Gastrocnemius medialis (tissue), 4 donors: ENCODE data around the gene RPL13A. TPM values are rescaled to one million over a fixed set of nuclear protein-coding genes. Genes with fewer than 3 reads are reported as not detected.
A peak's percentile ranks its signal among the peaks of the same experiment; 100 is the strongest.

Experiments
- ATAC-seq, 2 donors: fragments of 150-250 bp; one replicate each; pipeline ENCODE4 v1.9.1; 2016
- DNase-seq, 2 donors: peaks; one replicate each; pipeline ENCODE4 v3.0.0-alpha.2; 2019
- H3K27ac ChIP-seq, 4 donors: fragments of 200-600 bp; sonication (generic); 1 replicate in 1 of 4; 2 replicates in 3 of 4; pipeline ENCODE4 v1.5.1; 2016 to 2018; ENCODE audit warnings: mild to moderate bottlenecking in 2 of 4, moderate library complexity in 1 of 4
- H3K27me3 ChIP-seq, 3 donors: fragments of 200-600 bp; sonication (generic) in 2 of 3; 1 replicate in 1 of 3; 2 replicates in 2 of 3; pipeline versions ENCODE4 v1.5.1 to v1.6.0; 2016 to 2019; ENCODE audit warnings: mild to moderate bottlenecking in 1 of 3, moderate library complexity in 1 of 3
- H3K36me3 ChIP-seq, 2 donors: fragments of 200-600 bp; sonication (generic) in 1 of 2; one replicate each; pipeline ENCODE4 v1.5.1; 2017 to 2018
- H3K4me1 ChIP-seq, 2 donors: fragments of 200-600 bp; sonication (generic) in 1 of 2; one replicate each; pipeline ENCODE4 v1.5.1; 2016 to 2017; ENCODE audit warnings: mild to moderate bottlenecking in 2 of 2
- H3K4me3 ChIP-seq, 4 donors: fragments of 200-600 bp; sonication (generic) in 3 of 4; 1 replicate in 1 of 4; 2 replicates in 3 of 4; pipeline ENCODE4 v1.5.1; 2016 to 2019; ENCODE audit warnings: mild to moderate bottlenecking in 2 of 4
- H3K9me3 ChIP-seq, 3 donors: fragments of 200-600 bp; sonication (generic) in 2 of 3; 1 replicate in 1 of 3; 2 replicates in 2 of 3; pipeline ENCODE4 v1.5.1; 2016 to 2019
- POLR2A ChIP-seq, 2 donors: fragments of 450-650 bp; IDR thresholded peaks; one replicate each; pipeline ENCODE4 v1.6.1; 2017; ENCODE audit warnings: antibody characterized with exemption in 2 of 2, mild to moderate bottlenecking in 2 of 2, moderate library complexity in 2 of 2
- in situ Hi-C, 4 donors: fragments of 200-750 bp; cut with MboI; loops; one replicate each; pipeline versions ENCODE4 v1.15.0 to v1.8.0; 2017; ENCODE audit warnings: low sequenced_read_pairs in 4 of 4
- intact Hi-C: fragments of 100-400 bp; cut with DNase I; formaldehyde crosslinking; loops from one replicate; pipeline ENCODE4 v1.15.1; 2023; ENCODE audit warnings: low total_unique reads
- total RNA-seq, 4 donors: library from RNA; depleted of rRNA; stranded (reverse); fragments of >200 nt; gene quantifications; one replicate each; pipeline versions ENCODE4 v1.1.0 to v1.2.3, GENCODE V29; 2016
- TF ChIP-seq, protein P1 (sequence below), 5 experiments: fragments of 450-650 bp in 3 of 5; fragments of 200-600 bp in 2 of 5; sonication (generic) in 2 of 5; IDR thresholded peaks in 4 of 5; conservative IDR thresholded peaks in 1 of 5; 1 replicate in 4 of 5; 2 replicates in 1 of 5; pipeline ENCODE4 v1.5.1; 2016 to 2019; ENCODE audit warnings: antibody characterized with exemption in 5 of 5, mild to moderate bottlenecking in 3 of 5, moderate library complexity in 3 of 5

The RPL13A gene
- total RNA-seq, 4 donors from 2014 or later: 1,565 to 2,260 (median 1,899) TPM

DNA sequence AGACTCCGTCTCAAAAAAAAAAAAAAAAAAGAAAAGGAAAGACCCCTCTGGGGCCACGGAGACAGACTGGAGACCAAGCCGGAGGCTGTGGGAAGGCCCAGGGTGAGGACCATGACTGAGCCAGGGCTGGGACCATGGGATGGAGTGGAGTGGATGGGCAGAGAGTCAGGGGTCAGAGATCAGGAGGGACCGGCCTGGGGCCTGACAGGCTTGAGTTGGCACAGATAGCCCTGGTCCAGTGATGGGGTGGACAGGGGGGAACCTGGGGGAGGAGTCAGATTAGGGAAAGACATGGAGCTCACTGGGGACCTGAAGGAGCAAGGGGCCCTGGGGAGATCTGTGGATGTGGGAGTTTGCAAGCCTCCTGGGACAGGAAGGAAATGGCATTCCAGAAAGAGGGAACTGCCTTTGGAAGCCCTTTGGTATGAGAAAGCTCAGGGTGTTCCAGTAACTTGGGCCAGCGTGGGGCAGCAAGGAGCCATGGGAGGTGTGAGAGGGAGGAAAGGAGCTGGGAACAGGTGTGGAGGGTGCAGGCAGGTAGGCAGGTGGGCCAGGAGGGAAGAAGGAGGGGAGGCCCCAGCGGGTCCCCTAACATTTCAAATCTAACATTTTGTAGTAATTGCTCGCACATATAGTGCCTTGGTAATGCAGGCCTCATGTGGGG is 6.3 kb upstream of the RPL13A start:
- Histone ChIP-seq H3K36me3 (no peaks in the 10 kb centered on the region), H3K9me3 (no peaks in the 10 kb centered on the region), H3K4me3 (no peak overlapping the region), H3K4me1 (no peaks in the 10 kb centered on the region), H3K27ac (no peak overlapping the region), H3K27me3 (no peaks in the 10 kb centered on the region)
- no peak for ATAC-seq
- in situ Hi-C loops (no loop called here), intact Hi-C loops (no loop called here)
- DNase-seq: no peak
- TF ChIP-seq POLR2A (IDR thresholded peaks at IDR 0.05): no peak
- TF ChIP-seq, protein P1, sequence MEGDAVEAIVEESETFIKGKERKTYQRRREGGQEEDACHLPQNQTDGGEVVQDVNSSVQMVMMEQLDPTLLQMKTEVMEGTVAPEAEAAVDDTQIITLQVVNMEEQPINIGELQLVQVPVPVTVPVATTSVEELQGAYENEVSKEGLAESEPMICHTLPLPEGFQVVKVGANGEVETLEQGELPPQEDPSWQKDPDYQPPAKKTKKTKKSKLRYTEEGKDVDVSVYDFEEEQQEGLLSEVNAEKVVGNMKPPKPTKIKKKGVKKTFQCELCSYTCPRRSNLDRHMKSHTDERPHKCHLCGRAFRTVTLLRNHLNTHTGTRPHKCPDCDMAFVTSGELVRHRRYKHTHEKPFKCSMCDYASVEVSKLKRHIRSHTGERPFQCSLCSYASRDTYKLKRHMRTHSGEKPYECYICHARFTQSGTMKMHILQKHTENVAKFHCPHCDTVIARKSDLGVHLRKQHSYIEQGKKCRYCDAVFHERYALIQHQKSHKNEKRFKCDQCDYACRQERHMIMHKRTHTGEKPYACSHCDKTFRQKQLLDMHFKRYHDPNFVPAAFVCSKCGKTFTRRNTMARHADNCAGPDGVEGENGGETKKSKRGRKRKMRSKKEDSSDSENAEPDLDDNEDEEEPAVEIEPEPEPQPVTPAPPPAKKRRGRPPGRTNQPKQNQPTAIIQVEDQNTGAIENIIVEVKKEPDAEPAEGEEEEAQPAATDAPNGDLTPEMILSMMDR (IDR thresholded peaks at IDR 0.05 in 4 of 5, conservative IDR thresholded peaks at IDR 0.05 in 1 of 5): no peak

DNA sequence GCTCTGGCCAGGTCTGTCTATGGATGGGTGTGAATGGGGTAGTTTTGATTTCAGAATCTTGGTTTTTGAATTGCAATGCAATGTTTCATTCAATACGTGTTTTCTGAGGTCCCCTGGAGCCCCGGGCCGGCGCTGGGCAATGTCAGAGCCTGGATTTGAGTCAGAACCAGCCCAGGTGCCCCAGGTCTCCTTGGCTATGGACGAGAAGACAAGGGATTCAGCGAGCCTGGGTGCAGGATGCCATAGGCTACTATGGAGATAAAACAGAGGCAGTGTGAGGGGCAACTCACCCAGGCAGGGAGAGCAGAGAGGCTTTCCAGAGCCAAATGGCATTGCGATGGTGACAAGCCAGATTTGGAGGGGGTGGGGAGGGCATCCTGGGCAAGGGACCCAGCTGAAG is 1.2 kb upstream of the RPL13A start:
- intact Hi-C loops (no loop called here), in situ Hi-C loops (no loop called here)
- TF ChIP-seq POLR2A (IDR thresholded peaks at IDR 0.05): no peak
- TF ChIP-seq, protein P1 (IDR thresholded peaks at IDR 0.05 in 4 of 5, conservative IDR thresholded peaks at IDR 0.05 in 1 of 5): no peak
- H3K27me3 ChIP-seq: no peaks in the 10 kb centered on the region
- H3K9me3 ChIP-seq: no peaks in the 10 kb centered on the region
- peaks cover 21 to 29% of the 10 kb centered on the region in 2 donors for H3K4me1 ChIP-seq
- H3K27ac ChIP-seq: no peak overlapping the region
- DNase-seq (no peak), ATAC-seq (no peak)
- no peak overlapping the region for H3K4me3 ChIP-seq
- peaks cover 0 to 18% of the 10 kb centered on the region in 2 donors for H3K36me3 ChIP-seq

DNA sequence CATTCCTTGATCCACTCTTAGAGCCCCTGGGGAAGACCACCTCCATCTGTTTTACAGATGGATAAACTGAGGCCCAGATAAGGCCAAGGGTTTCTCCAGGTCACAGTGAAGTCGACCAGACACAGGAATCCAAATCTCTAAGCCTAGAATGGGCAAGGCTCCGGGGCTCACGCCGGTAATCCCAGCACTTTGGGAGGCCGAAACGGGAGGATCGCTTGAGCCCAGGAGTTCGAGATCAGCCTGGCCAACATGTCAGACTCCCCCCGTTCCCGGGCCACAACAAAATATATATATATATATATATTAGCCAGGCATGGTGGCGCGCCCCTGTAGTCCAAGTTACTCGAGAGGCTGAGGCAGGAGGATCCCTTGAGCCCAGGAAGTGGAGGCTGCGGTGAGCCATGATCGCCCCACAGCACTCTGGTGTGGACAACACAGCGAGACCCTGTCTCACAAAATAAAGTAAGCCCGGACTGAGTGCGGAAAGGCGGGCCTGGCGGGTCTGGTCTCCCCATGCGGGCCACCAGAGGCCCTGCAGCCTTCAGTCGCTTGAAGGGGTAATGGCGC is 615 bp upstream of the RPL13A start:
- Histone ChIP-seq H3K9me3 (no peaks in the 10 kb centered on the region), H3K4me1 (peaks cover 21 to 29% of the 10 kb centered on the region in 2 donors), H3K4me3 (peak overlapping the region; percentile 42 to 96 (median 52)), H3K36me3 (peaks cover 0 to 24% of the 10 kb centered on the region in 2 donors), H3K27ac (peak overlapping the region; percentile 82 to 98 (median 90)), H3K27me3 (no peaks in the 10 kb centered on the region)
- ATAC-seq: no peak
- intact Hi-C loops (loop anchor here (1.0 kb wide), 2 partner anchors 10 to 33 kb away; partner anchors contain the start of genes ALDH16A1 and RPS11), in situ Hi-C loops (no loop called here)
- TF ChIP-seq, protein P1 (IDR thresholded peaks at IDR 0.05 in 4 of 5, conservative IDR thresholded peaks at IDR 0.05 in 1 of 5): no peak
- TF ChIP-seq POLR2A (IDR thresholded peaks at IDR 0.05): no peak
- DNase-seq: no peak

DNA sequence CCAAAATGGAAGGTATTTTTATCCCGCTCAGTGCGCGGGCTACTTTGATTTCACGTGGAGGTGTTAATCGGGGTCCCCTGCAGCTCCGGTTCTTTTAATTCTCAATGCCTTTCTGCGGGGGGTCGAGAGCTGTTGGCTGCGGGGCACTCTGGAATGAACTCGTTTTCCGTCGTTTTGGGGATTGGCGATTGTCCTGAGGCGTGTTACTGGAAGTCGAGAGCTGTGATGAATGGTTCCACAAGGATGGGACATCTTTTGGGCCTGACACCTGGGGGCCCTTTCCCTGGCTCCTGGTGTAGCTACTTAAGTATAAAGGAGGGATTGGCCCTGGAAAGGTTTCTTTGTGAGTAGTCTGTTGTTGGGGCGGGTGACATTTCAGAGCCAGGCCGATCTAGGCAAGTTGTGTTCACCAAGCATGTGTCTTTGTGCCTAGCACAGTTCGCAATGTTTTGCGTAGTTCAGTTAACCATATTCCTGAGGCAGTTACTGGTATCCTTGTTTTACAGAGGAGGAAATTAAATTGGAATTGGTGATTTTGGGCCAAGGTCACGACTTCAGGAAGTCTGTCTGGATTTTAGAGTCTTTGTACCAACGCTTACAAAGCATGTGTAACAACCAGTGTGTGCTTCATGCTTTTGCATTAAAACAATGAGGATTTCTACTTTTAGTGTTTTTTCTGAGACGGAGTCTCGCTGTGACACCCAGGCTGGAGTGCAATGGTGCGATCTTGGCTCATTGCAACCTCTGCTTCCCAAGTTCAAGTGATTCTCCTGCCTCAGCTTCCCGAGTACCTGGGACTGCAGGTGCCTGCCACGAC is 846 bp downstream of the RPL13A start:
- Histone ChIP-seq H3K9me3 (no peaks in the 10 kb centered on the region), H3K36me3 (peaks cover 0 to 38% of the 10 kb centered on the region in 2 donors), H3K27me3 (no peaks in the 10 kb centered on the region), H3K27ac (peak overlapping the region; percentile 87 to 98 (median 94)), H3K4me1 (peaks cover 21 to 29% of the 10 kb centered on the region in 2 donors), H3K4me3 (peak overlapping the region; percentile 83 to 96 (median 90))
- in situ Hi-C loops: no loop called here
- ATAC-seq (no peak), DNase-seq (no peak)
- intact Hi-C loops: no loop called here
- TF ChIP-seq, protein P1 (IDR thresholded peaks at IDR 0.05 in 4 of 5, conservative IDR thresholded peaks at IDR 0.05 in 1 of 5): no peak
- no peak for TF ChIP-seq POLR2A (IDR thresholded peaks at IDR 0.05)
